Upper lobe of left lung (tissue), 4 donors: ENCODE data around the gene HMCES.
"Not testable (repeated sequence)": the region's sequence is repeated elsewhere in the genome, so short reads cannot be mapped to it uniquely, and the experiment has no call there.

Source experiments
- EP300 ChIP-seq, 4 donors: sonication (generic); formaldehyde crosslinking; IDR thresholded peaks; one replicate each; pipeline ENCODE4 v1.5.1; 2017; ENCODE audit warnings: antibody characterized with exemption in 4 of 4, control low read depth in 2 of 4
- POLR2A ChIP-seq, 4 donors: fragments of 450-650 bp; IDR thresholded peaks; one replicate each; pipeline ENCODE4 v1.5.1; 2016 to 2017; ENCODE audit warnings: antibody characterized with exemption in 4 of 4, mild to moderate bottlenecking in 2 of 4
- POLR2AphosphoS5 ChIP-seq, 2 donors: sonication (generic); formaldehyde crosslinking; IDR thresholded peaks; one replicate each; pipeline ENCODE4 v1.5.1; 2017; ENCODE audit warnings: antibody characterized with exemption in 2 of 2
- TF ChIP-seq, protein P1 (sequence below), 6 experiments: fragments of 450-650 bp in 4 of 6; fragments of 200-600 bp in 2 of 6; sonication (generic) in 2 of 6; IDR thresholded peaks; one replicate each; pipeline ENCODE4 v1.5.1; 2016 to 2019; ENCODE audit warnings: antibody characterized with exemption in 6 of 6

DNA sequence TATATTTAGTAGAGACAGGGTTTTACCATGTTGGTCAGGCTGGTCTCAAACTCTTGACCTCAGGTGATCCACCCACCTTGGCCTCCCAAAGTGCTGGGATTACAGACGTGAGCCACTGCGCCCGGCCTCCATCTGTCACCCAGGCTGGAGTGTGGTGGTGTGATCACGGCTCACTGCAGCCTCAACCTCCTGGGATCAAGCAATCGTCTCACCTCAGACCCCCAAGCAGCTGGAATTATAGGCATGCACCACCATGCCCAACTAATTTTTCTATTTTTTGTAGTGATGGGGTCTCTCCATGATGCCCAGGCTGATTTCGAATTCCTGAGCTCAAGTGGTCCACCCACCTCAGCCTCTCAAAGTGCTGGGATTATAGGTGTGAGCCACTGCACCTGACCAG lies 13.7 kb upstream of the HMCES start:
- TF ChIP-seq, protein P1, sequence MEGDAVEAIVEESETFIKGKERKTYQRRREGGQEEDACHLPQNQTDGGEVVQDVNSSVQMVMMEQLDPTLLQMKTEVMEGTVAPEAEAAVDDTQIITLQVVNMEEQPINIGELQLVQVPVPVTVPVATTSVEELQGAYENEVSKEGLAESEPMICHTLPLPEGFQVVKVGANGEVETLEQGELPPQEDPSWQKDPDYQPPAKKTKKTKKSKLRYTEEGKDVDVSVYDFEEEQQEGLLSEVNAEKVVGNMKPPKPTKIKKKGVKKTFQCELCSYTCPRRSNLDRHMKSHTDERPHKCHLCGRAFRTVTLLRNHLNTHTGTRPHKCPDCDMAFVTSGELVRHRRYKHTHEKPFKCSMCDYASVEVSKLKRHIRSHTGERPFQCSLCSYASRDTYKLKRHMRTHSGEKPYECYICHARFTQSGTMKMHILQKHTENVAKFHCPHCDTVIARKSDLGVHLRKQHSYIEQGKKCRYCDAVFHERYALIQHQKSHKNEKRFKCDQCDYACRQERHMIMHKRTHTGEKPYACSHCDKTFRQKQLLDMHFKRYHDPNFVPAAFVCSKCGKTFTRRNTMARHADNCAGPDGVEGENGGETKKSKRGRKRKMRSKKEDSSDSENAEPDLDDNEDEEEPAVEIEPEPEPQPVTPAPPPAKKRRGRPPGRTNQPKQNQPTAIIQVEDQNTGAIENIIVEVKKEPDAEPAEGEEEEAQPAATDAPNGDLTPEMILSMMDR (IDR thresholded peaks at IDR 0.05) = not testable (repeated sequence)
- TF ChIP-seq POLR2A, EP300, POLR2AphosphoS5 (IDR thresholded peaks at IDR 0.05): not testable (repeated sequence)
